Lower leg skin (tissue), 3 donors: ENCODE measurements around the gene KLF7.

ENCODE experiments used
- CTCF ChIP-seq, 3 donors: fragments of 450-650 bp; IDR thresholded peaks; one replicate each; pipeline ENCODE4 v1.5.1; 2016; ENCODE audit warnings: antibody characterized with exemption in 3 of 3, mild to moderate bottlenecking in 3 of 3, moderate library complexity in 2 of 3
- POLR2A ChIP-seq, 2 donors: fragments of 450-650 bp; IDR thresholded peaks; one replicate each; pipeline ENCODE4 v1.6.1; 2016 to 2017; ENCODE audit warnings: antibody characterized with exemption in 2 of 2, mild to moderate bottlenecking in 1 of 2, moderate library complexity in 1 of 2

GRCh38 chr2:207108440-207108839 is 57.3 kb downstream of the KLF7 start:
- TF ChIP-seq CTCF (IDR thresholded peaks at IDR 0.05) (no peak), POLR2A (IDR thresholded peaks at IDR 0.05) (no peak)
